Tibial nerve (tissue), 4 donors: ENCODE measurements around the gene THYN1. TPM values are rescaled to one million over a fixed set of nuclear protein-coding genes. Genes with fewer than 3 reads are reported as not detected.

Source experiments
- DNase-seq, 2 donors: peaks; one replicate each; pipeline ENCODE4 v3.0.0-alpha.2; 2019; ENCODE audit warnings: low spot score in 2 of 2
- H3K27ac ChIP-seq, 4 donors: fragments of 200-600 bp; sonication (generic) in 3 of 4; one replicate each; pipeline ENCODE4 v1.5.1; 2017 to 2019; ENCODE audit warnings: mild to moderate bottlenecking in 1 of 4
- H3K27me3 ChIP-seq, 2 donors: fragments of 200-600 bp; sonication (generic) in 1 of 2; one replicate each; pipeline versions ENCODE4 v1.5.1 to v1.6.0; 2017 to 2019
- H3K36me3 ChIP-seq, 3 donors: fragments of 200-600 bp; sonication (generic); one replicate each; pipeline ENCODE4 v1.5.1; 2018 to 2019
- H3K4me1 ChIP-seq, 4 donors: fragments of 200-600 bp; sonication (generic) in 3 of 4; one replicate each; pipeline ENCODE4 v1.5.1; 2017 to 2019
- H3K4me3 ChIP-seq, 4 donors: fragments of 200-600 bp; sonication (generic) in 3 of 4; one replicate each; pipeline ENCODE4 v1.5.1; 2017 to 2019; ENCODE audit warnings: mild to moderate bottlenecking in 1 of 4, moderate library complexity in 1 of 4
- H3K9me3 ChIP-seq, 4 donors: fragments of 200-600 bp; sonication (generic) in 3 of 4; one replicate each; pipeline ENCODE4 v1.5.1; 2017 to 2019
- CTCF ChIP-seq, 5 experiments: fragments of 200-600 bp in 3 of 5; fragments of 450-650 bp in 2 of 5; sonication (generic) in 3 of 5; IDR thresholded peaks; one replicate each; pipeline ENCODE4 v1.5.1; 2016 to 2019; ENCODE audit warnings: antibody characterized with exemption in 5 of 5, mild to moderate bottlenecking in 3 of 5, moderate library complexity in 2 of 5
- EP300 ChIP-seq, 2 donors: sonication (generic); formaldehyde crosslinking; IDR thresholded peaks; one replicate each; pipeline ENCODE4 v1.6.1; 2017; ENCODE audit warnings: antibody characterized with exemption in 2 of 2, mild to moderate bottlenecking in 1 of 2
- POLR2A ChIP-seq, 2 donors: fragments of 450-650 bp; IDR thresholded peaks; one replicate each; pipeline ENCODE4 v1.6.1; 2017; ENCODE audit warnings: antibody characterized with exemption in 2 of 2, mild to moderate bottlenecking in 2 of 2, moderate library complexity in 2 of 2
- whole genome bisulfite sequencing, 2 donors: methylation state at CpG; one replicate each; pipeline ENCODE4 v1.1.5; 2018; 5-methylcytosine and 5-hydroxymethylcytosine counted together
- total RNA-seq, 4 donors: library from RNA; depleted of rRNA; stranded (reverse); fragments of >200 nt; gene quantifications; one replicate each; pipeline ENCODE4 v1.1.0, GENCODE V29; 2016

The THYN1 gene
- total RNA-seq, 4 donors from 2014 or later, result 46.0 to 65.7 (median 53.3) TPM

GRCh38 chr11:134243913-134244312 is 9.2 kb downstream of the THYN1 start:
- Histone ChIP-seq H3K4me3 (no peak overlapping the region), H3K27ac (no peak overlapping the region), H3K9me3 (no peaks in the 10 kb centered on the region), H3K36me3 (peaks cover 0 to 96% (median 0%) of the 10 kb centered on the region in 3 donors), H3K4me1 (no peaks in the 10 kb centered on the region), H3K27me3 (no peaks in the 10 kb centered on the region)
- DNase-seq, result no peak
- 95 to 96% methylated on average over 4 of the region's 4 CpGs for WGBS, 2 donors
- no peak for TF ChIP-seq CTCF (IDR thresholded peaks at IDR 0.05)
- TF ChIP-seq EP300 (IDR thresholded peaks at IDR 0.05), result no peak
- no peak for TF ChIP-seq POLR2A (IDR thresholded peaks at IDR 0.05)

- Histone ChIP-seq H3K4me3 (no peak overlapping the region), H3K36me3 (peaks cover 0 to 94% (median 0%) of the 10 kb centered on the region in 3 donors), H3K27ac (no peak overlapping the region), H3K9me3 (no peaks in the 10 kb centered on the region), H3K27me3 (no peaks in the 10 kb centered on the region), H3K4me1 (no peaks in the 10 kb centered on the region)
- DNase-seq, result no peak
- WGBS, 2 donors, result 73 to 80% methylated on average over 9 of the region's 9 CpGs
- no peak for TF ChIP-seq EP300 (IDR thresholded peaks at IDR 0.05)
- no peak for TF ChIP-seq CTCF (IDR thresholded peaks at IDR 0.05)
- no peak for TF ChIP-seq POLR2A (IDR thresholded peaks at IDR 0.05)
These were observed 10.8 kb downstream of the THYN1 start for GRCh38 chr11:134242376-134242775.

- Histone ChIP-seq H3K9me3 (no peaks in the 10 kb centered on the region), H3K27me3 (no peaks in the 10 kb centered on the region), H3K4me3 (no peak overlapping the region), H3K36me3 (peaks cover 0 to 85% (median 0%) of the 10 kb centered on the region in 3 donors), H3K27ac (no peak overlapping the region), H3K4me1 (no peaks in the 10 kb centered on the region)
- TF ChIP-seq POLR2A (IDR thresholded peaks at IDR 0.05) (no peak), CTCF (IDR thresholded peaks at IDR 0.05) (no peak), EP300 (IDR thresholded peaks at IDR 0.05) (no peak)
- DNase-seq, result no peak
- 57 to 61% methylated on average over 6 of the region's 6 CpGs for WGBS, 2 donors
These were observed 12.6 kb downstream of the THYN1 start for GRCh38 chr11:134240592-134240991.

GRCh38 chr11:134238956-134239355 is 14.2 kb downstream of the THYN1 start:
- TF ChIP-seq POLR2A (IDR thresholded peaks at IDR 0.05), result no peak
- no peak for TF ChIP-seq EP300 (IDR thresholded peaks at IDR 0.05)
- DNase-seq, result no peak
- no peaks in the 10 kb centered on the region for H3K4me1 ChIP-seq
- H3K27ac ChIP-seq, result no peak overlapping the region
- 90 to 92% methylated on average over 5 of the region's 5 CpGs for WGBS, 2 donors
- no peak overlapping the region for H3K4me3 ChIP-seq
- H3K27me3 ChIP-seq, result no peaks in the 10 kb centered on the region
- peaks cover 0 to 79% (median 4%) of the 10 kb centered on the region in 3 donors for H3K36me3 ChIP-seq
- no peaks in the 10 kb centered on the region for H3K9me3 ChIP-seq

- TF ChIP-seq EP300 (IDR thresholded peaks at IDR 0.05) (no peak), POLR2A (IDR thresholded peaks at IDR 0.05) (no peak), CTCF (IDR thresholded peaks at IDR 0.05) (no peak)
- peaks cover 0 to 70% (median 4%) of the 10 kb centered on the region in 3 donors for H3K36me3 ChIP-seq
- H3K4me1 ChIP-seq, result no peaks in the 10 kb centered on the region
- no peaks in the 10 kb centered on the region for H3K9me3 ChIP-seq
- WGBS, 2 donors, result 82 to 83% methylated on average over 11 of the region's 11 CpGs
- H3K4me3 ChIP-seq, result no peak overlapping the region
- DNase-seq, result no peak
- no peaks in the 10 kb centered on the region for H3K27me3 ChIP-seq
- H3K27ac ChIP-seq, result no peak overlapping the region
These were observed 15.6 kb downstream of the THYN1 start for GRCh38 chr11:134237557-134237922.
